Measurements from ENCODE around the gene ART4. TPM values are rescaled to one million over a fixed set of nuclear protein-coding genes. Genes with fewer than 3 reads are reported as not detected.

ART4 gene
- total RNA-seq, 1 experiment from 2014 or later: 0.57 TPM

DNA sequence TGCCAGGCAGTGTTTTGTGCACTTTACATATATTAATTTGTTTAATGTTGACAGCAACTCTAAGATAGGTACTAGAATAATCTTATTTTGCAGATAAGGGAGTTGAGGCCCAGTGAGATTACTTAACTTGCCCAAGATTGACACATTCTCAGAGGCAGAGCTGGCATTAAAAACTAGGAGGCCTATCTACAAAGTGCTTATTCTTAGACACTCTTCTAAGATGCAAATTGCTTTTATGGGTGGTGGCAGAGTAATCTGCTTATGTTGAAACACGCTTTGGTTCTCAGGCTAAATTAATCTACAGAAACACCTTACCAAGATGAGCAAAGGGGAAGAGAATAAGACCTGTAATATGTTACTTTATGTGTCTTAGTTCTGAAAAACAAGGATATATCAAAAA is 35.2 kb upstream of the ART4 start:
- Mint-ChIP-seq H3K27ac (ENCODE audit: unreplicated experiment) (no peak overlapping the region), H3K27me3 (ENCODE audit: insufficient read depth, unreplicated experiment) (peaks cover 3% of the 10 kb centered on the region), H3K4me1 (ENCODE audit: low read depth, unreplicated experiment) (peaks cover 8% of the 10 kb centered on the region), H3K9me3 (ENCODE audit: unreplicated experiment) (no peaks in the 10 kb centered on the region), H3K4me3 (ENCODE audit: unreplicated experiment) (no peak overlapping the region), H3K36me3 (ENCODE audit: insufficient read depth, unreplicated experiment) (no peaks in the 10 kb centered on the region)
- Histone ChIP-seq H3K9me3 (no peaks in the 10 kb centered on the region), H3K4me3 (ENCODE audit: low read depth, low read length) (no peak overlapping the region), H3K27me3 (replicated peaks; ENCODE audit: control insufficient read depth, insufficient read depth, low read length) (no peaks in the 10 kb centered on the region), H3K36me3 (ENCODE audit: control insufficient read depth, insufficient read depth, low read length) (no peaks in the 10 kb centered on the region), H3K4me1 (no peaks in the 10 kb centered on the region)
- no TSS peak for BruUV-seq (replicated peaks)
- ChIA-PET CTCF (no interaction called here), POLR2A (no interaction called here)
- intact Hi-C loops (cut with micrococcal nuclease; ENCODE audit: unreplicated experiment): no loop called here
- TF ChIP-seq, protein P1, sequence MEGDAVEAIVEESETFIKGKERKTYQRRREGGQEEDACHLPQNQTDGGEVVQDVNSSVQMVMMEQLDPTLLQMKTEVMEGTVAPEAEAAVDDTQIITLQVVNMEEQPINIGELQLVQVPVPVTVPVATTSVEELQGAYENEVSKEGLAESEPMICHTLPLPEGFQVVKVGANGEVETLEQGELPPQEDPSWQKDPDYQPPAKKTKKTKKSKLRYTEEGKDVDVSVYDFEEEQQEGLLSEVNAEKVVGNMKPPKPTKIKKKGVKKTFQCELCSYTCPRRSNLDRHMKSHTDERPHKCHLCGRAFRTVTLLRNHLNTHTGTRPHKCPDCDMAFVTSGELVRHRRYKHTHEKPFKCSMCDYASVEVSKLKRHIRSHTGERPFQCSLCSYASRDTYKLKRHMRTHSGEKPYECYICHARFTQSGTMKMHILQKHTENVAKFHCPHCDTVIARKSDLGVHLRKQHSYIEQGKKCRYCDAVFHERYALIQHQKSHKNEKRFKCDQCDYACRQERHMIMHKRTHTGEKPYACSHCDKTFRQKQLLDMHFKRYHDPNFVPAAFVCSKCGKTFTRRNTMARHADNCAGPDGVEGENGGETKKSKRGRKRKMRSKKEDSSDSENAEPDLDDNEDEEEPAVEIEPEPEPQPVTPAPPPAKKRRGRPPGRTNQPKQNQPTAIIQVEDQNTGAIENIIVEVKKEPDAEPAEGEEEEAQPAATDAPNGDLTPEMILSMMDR (IDR thresholded peaks at IDR 0.05; ENCODE audit: insufficient read depth in 1 of 2, low read depth in 1 of 2, low read length in 1 of 2, severe bottlenecking in 1 of 2, unreplicated experiment in 1 of 2): no peak
- no peak for DNase-seq

DNA sequence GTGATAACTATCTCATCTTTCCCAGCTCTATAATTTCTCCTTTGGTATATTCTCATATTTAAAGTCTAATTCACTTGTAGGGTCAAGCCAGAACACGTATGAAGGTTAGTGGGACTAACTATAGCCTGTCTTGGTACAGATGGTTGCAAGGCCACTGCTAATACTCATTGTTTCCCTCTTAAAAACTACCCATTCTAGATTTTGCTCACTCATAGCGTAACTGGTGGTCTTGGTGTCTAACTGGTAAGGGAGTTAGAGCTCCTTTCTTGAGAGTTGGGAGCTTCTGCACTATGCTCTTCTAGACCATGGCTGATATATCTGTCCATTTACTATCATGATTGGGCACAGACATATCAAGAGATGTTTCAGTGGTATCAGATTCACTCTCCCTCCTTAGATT is 33.5 kb upstream of the ART4 start:
- TF ChIP-seq, protein P1 (IDR thresholded peaks at IDR 0.05; ENCODE audit: insufficient read depth in 1 of 2, low read depth in 1 of 2, low read length in 1 of 2, severe bottlenecking in 1 of 2, unreplicated experiment in 1 of 2): no peak
- ChIA-PET POLR2A (no interaction called here), CTCF (no interaction called here)
- BruUV-seq (replicated peaks): no TSS peak
- H3K4me1 ChIP-seq: no peaks in the 10 kb centered on the region
- no peak for DNase-seq
- intact Hi-C loops (cut with micrococcal nuclease; ENCODE audit: unreplicated experiment): no loop called here
- Mint-ChIP-seq H3K36me3 (ENCODE audit: insufficient read depth, unreplicated experiment) (no peaks in the 10 kb centered on the region), H3K4me3 (ENCODE audit: unreplicated experiment) (no peak overlapping the region), H3K27me3 (ENCODE audit: insufficient read depth, unreplicated experiment) (peaks cover 3% of the 10 kb centered on the region), H3K9me3 (ENCODE audit: unreplicated experiment) (no peaks in the 10 kb centered on the region), H3K4me1 (ENCODE audit: low read depth, unreplicated experiment) (peaks cover 8% of the 10 kb centered on the region), H3K27ac (ENCODE audit: unreplicated experiment) (no peak overlapping the region)
- H3K27me3 ChIP-seq (replicated peaks; ENCODE audit: control insufficient read depth, insufficient read depth, low read length): no peaks in the 10 kb centered on the region
- no peak overlapping the region for H3K4me3 ChIP-seq (ENCODE audit: low read depth, low read length)
- H3K9me3 ChIP-seq: no peaks in the 10 kb centered on the region
- no peaks in the 10 kb centered on the region for H3K36me3 ChIP-seq (ENCODE audit: control insufficient read depth, insufficient read depth, low read length)

DNA sequence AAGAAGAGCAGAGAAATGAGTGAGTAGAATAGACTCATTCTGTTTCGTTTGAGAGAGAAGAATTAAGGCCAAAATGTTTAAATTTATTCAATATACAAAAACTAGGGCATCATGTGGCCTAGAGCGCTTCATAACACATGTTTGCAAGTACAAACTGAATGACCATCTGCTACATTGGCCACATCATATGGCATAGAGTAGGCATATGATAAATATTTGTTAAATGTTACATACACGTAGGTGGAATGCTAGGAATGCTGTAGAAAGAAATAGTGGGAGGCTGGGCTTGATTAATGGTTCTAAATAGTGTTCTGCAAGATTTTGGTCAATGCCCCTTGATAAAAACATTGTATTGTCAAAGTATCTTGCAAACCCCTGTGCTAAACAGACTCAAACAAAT is 31.6 kb upstream of the ART4 start:
- intact Hi-C loops (cut with micrococcal nuclease; ENCODE audit: unreplicated experiment): no loop called here
- Histone ChIP-seq H3K27me3 (replicated peaks; ENCODE audit: control insufficient read depth, insufficient read depth, low read length) (no peaks in the 10 kb centered on the region), H3K36me3 (ENCODE audit: control insufficient read depth, insufficient read depth, low read length) (no peaks in the 10 kb centered on the region), H3K4me1 (no peaks in the 10 kb centered on the region), H3K9me3 (no peaks in the 10 kb centered on the region), H3K4me3 (ENCODE audit: low read depth, low read length) (no peak overlapping the region)
- Mint-ChIP-seq H3K9me3 (ENCODE audit: unreplicated experiment) (no peaks in the 10 kb centered on the region), H3K4me3 (ENCODE audit: unreplicated experiment) (no peak overlapping the region), H3K36me3 (ENCODE audit: insufficient read depth, unreplicated experiment) (no peaks in the 10 kb centered on the region), H3K27me3 (ENCODE audit: insufficient read depth, unreplicated experiment) (peaks cover 3% of the 10 kb centered on the region), H3K4me1 (ENCODE audit: low read depth, unreplicated experiment) (peaks cover 8% of the 10 kb centered on the region), H3K27ac (ENCODE audit: unreplicated experiment) (no peak overlapping the region)
- TF ChIP-seq, protein P1 (IDR thresholded peaks at IDR 0.05; ENCODE audit: insufficient read depth in 1 of 2, low read depth in 1 of 2, low read length in 1 of 2, severe bottlenecking in 1 of 2, unreplicated experiment in 1 of 2): no peak
- no peak for DNase-seq
- ChIA-PET POLR2A (no interaction called here), CTCF (no interaction called here)
- no TSS peak for BruUV-seq (replicated peaks)

All from Caco-2 (cell line).